Measurements from ENCODE around the gene GPR39.

GPR39 gene

GRCh38 chr2:132488491-132488890 is 71.9 kb downstream of the GPR39 start:
- H3K9me3 ChIP-seq (replicated peaks in 1 of 11), result peaks cover 0 to 4% (median 0%) of the 10 kb centered on the region in 11 experiments; a peak in 3 of 22 replicates
- no peaks in the 10 kb centered on the region for H3K4me1 ChIP-seq
- H3K4me3 ChIP-seq, result no peak overlapping the region
- H3K27ac ChIP-seq, result no peak overlapping the region
- no peaks in the 10 kb centered on the region for H4K20me1 ChIP-seq
- H3K36me3 ChIP-seq, result no peaks in the 10 kb centered on the region
- H3K9ac ChIP-seq, result no peak overlapping the region
- no peaks in the 10 kb centered on the region for H3K27me3 ChIP-seq
- H3K4me2 ChIP-seq, result no peak overlapping the region
- TF ChIP-seq Cebpa-rat (IDR thresholded peaks at IDR 0.05), result no peak

GRCh38 chr2:132489150-132489549 is 72.5 kb downstream of the GPR39 start:
- no peaks in the 10 kb centered on the region for H3K4me1 ChIP-seq
- peaks cover 0 to 4% (median 0%) of the 10 kb centered on the region in 11 experiments; a peak in 3 of 22 replicates for H3K9me3 ChIP-seq (replicated peaks in 1 of 11)
- H3K27ac ChIP-seq, result no peak overlapping the region

GRCh38 chr2:132495881-132496280 is 79.3 kb downstream of the GPR39 start:
- no peak overlapping the region for H3K4me3 ChIP-seq
- TF ChIP-seq Cebpa-rat (IDR thresholded peaks at IDR 0.05), result no peak

More at GRCh38 chr2:132489150-132489549, 72.5 kb downstream of the GPR39 start:
- Histone ChIP-seq H3K36me3 (no peaks in the 10 kb centered on the region), H3K27me3 (no peaks in the 10 kb centered on the region), H4K20me1 (no peaks in the 10 kb centered on the region), H3K4me2 (no peak overlapping the region), H3K9ac (no peak overlapping the region), H3K4me3 (no peak overlapping the region)
- TF ChIP-seq Cebpa-rat (IDR thresholded peaks at IDR 0.05), result no peak

GRCh38 chr2:132496555-132496954 is 80.0 kb downstream of the GPR39 start:
- Histone ChIP-seq H3K4me2 (no peak overlapping the region), H3K36me3 (no peaks in the 10 kb centered on the region), H3K27ac (no peak overlapping the region), H3K27me3 (no peaks in the 10 kb centered on the region), H4K20me1 (no peaks in the 10 kb centered on the region), H3K4me1 (no peaks in the 10 kb centered on the region), H3K9ac (no peak overlapping the region), H3K4me3 (no peak overlapping the region), H3K9me3 (replicated peaks in 1 of 11) (peaks cover 0 to under 1% (median 0%) of the 10 kb centered on the region in 11 experiments; a peak in 1 of 22 replicates)
- no peak for TF ChIP-seq Cebpa-rat (IDR thresholded peaks at IDR 0.05)

More at GRCh38 chr2:132495881-132496280, 79.3 kb downstream of the GPR39 start:
- no peaks in the 10 kb centered on the region for H3K36me3 ChIP-seq
- H3K4me1 ChIP-seq, result no peaks in the 10 kb centered on the region
- H3K9ac ChIP-seq, result no peak overlapping the region
- no peak overlapping the region for H3K4me2 ChIP-seq
- H4K20me1 ChIP-seq, result no peaks in the 10 kb centered on the region
- H3K27me3 ChIP-seq, result no peaks in the 10 kb centered on the region
- no peak overlapping the region for H3K27ac ChIP-seq
- H3K9me3 ChIP-seq (replicated peaks in 1 of 11), result no peaks in the 10 kb centered on the region

GRCh38 chr2:132497591-132497990 is 81.0 kb downstream of the GPR39 start:
- no peaks in the 10 kb centered on the region for H3K36me3 ChIP-seq
- H3K4me2 ChIP-seq, result no peak overlapping the region
- H3K27me3 ChIP-seq, result no peaks in the 10 kb centered on the region
- TF ChIP-seq Cebpa-rat (IDR thresholded peaks at IDR 0.05), result no peak
- no peaks in the 10 kb centered on the region for H4K20me1 ChIP-seq
- no peak overlapping the region for H3K9ac ChIP-seq
- H3K4me1 ChIP-seq, result no peaks in the 10 kb centered on the region
- H3K27ac ChIP-seq, result no peak overlapping the region
- peaks cover 0 to 11% (median 7%) of the 10 kb centered on the region in 11 experiments; a peak in 13 of 22 replicates for H3K9me3 ChIP-seq (replicated peaks in 1 of 11)
- no peak overlapping the region for H3K4me3 ChIP-seq

GRCh38 chr2:132503701-132504100 is 87.1 kb downstream of the GPR39 start:
- Histone ChIP-seq H3K9ac (no peak overlapping the region), H3K36me3 (no peaks in the 10 kb centered on the region), H3K9me3 (replicated peaks in 1 of 11) (peaks cover 20 to 57% (median 34%) of the 10 kb centered on the region in 11 experiments), H3K4me2 (no peak overlapping the region), H3K27me3 (no peaks in the 10 kb centered on the region), H3K4me3 (no peak overlapping the region), H3K27ac (no peak overlapping the region), H3K4me1 (no peaks in the 10 kb centered on the region), H4K20me1 (no peaks in the 10 kb centered on the region)
- TF ChIP-seq Cebpa-rat (IDR thresholded peaks at IDR 0.05), result no peak

GRCh38 chr2:132515010-132515409 is 98.4 kb downstream of the GPR39 start:
- no peak for TF ChIP-seq Cebpa-rat (IDR thresholded peaks at IDR 0.05)
- H3K27me3 ChIP-seq, result no peaks in the 10 kb centered on the region
- no peaks in the 10 kb centered on the region for H3K36me3 ChIP-seq
- no peaks in the 10 kb centered on the region for H3K9me3 ChIP-seq (replicated peaks in 1 of 11)
- no peak overlapping the region for H3K4me2 ChIP-seq
- no peak overlapping the region for H3K9ac ChIP-seq
- H3K4me3 ChIP-seq, result no peak overlapping the region
- H3K4me1 ChIP-seq, result no peaks in the 10 kb centered on the region
- H3K27ac ChIP-seq, result no peak overlapping the region
- no peaks in the 10 kb centered on the region for H4K20me1 ChIP-seq

- no peak for TF ChIP-seq Cebpa-rat (IDR thresholded peaks at IDR 0.05)
- Histone ChIP-seq H4K20me1 (no peaks in the 10 kb centered on the region), H3K4me3 (no peak overlapping the region), H3K9ac (no peak overlapping the region), H3K4me1 (no peaks in the 10 kb centered on the region), H3K4me2 (no peak overlapping the region), H3K27ac (no peak overlapping the region), H3K27me3 (no peaks in the 10 kb centered on the region), H3K36me3 (no peaks in the 10 kb centered on the region), H3K9me3 (replicated peaks in 1 of 11) (no peaks in the 10 kb centered on the region)
These were observed 100.8 kb downstream of the GPR39 start for GRCh38 chr2:132517386-132517785.

- Histone ChIP-seq H3K9me3 (replicated peaks in 1 of 11) (no peaks in the 10 kb centered on the region), H3K27me3 (no peaks in the 10 kb centered on the region), H3K4me2 (no peak overlapping the region), H3K9ac (no peak overlapping the region), H3K36me3 (no peaks in the 10 kb centered on the region), H3K4me3 (no peak overlapping the region), H3K4me1 (no peaks in the 10 kb centered on the region), H3K27ac (no peak overlapping the region), H4K20me1 (no peaks in the 10 kb centered on the region)
- TF ChIP-seq Cebpa-rat (IDR thresholded peaks at IDR 0.05), result no peak
These were observed 101.7 kb downstream of the GPR39 start for GRCh38 chr2:132518302-132518701.

- no peak overlapping the region for H3K4me3 ChIP-seq
- H4K20me1 ChIP-seq, result no peaks in the 10 kb centered on the region
- no peaks in the 10 kb centered on the region for H3K36me3 ChIP-seq
- no peak overlapping the region for H3K9ac ChIP-seq
- no peaks in the 10 kb centered on the region for H3K9me3 ChIP-seq (replicated peaks in 1 of 11)
- no peak overlapping the region for H3K4me2 ChIP-seq
- H3K27ac ChIP-seq, result no peak overlapping the region
- H3K4me1 ChIP-seq, result no peaks in the 10 kb centered on the region
- no peak for TF ChIP-seq Cebpa-rat (IDR thresholded peaks at IDR 0.05)
- H3K27me3 ChIP-seq, result no peaks in the 10 kb centered on the region
These were observed 103.0 kb downstream of the GPR39 start for GRCh38 chr2:132519566-132519965.

Measured in BLaER1 treated with 17β-estradiol and CSF1 and Interleukin-3, amounts not matched to agents 10 nM and 100 nM (cell line).